BLaER1 treated with 17β-estradiol and CSF1 and Interleukin-3, amounts not matched to agents 10 nM and 100 nM (cell line): Measurements from ENCODE around the gene IFITM1.
A peak's percentile ranks its signal among the peaks of the same experiment; 100 is the strongest.

Experiments used
- H3K27ac ChIP-seq, 11 experiments: shearing (Covaris generic); formaldehyde crosslinking; 2 replicates each; pipeline ENCODE4 v1.8.1; 2022
- H3K27me3 ChIP-seq, 11 experiments: shearing (Covaris generic); formaldehyde crosslinking; 2 replicates each; pipeline ENCODE4 v1.8.1; 2022
- H3K36me3 ChIP-seq, 11 experiments: shearing (Covaris generic); formaldehyde crosslinking; 2 replicates each; pipeline ENCODE4 v1.8.1; 2022
- H3K4me1 ChIP-seq, 10 experiments: shearing (Covaris generic); formaldehyde crosslinking; 2 replicates each; pipeline ENCODE4 v1.8.1; 2022
- H3K4me2 ChIP-seq, 11 experiments: shearing (Covaris generic); formaldehyde crosslinking; 2 replicates each; pipeline ENCODE4 v1.8.1; 2022
- H3K4me3 ChIP-seq, 10 experiments: shearing (Covaris generic); formaldehyde crosslinking; 2 replicates each; pipeline ENCODE4 v1.8.1; 2022
- H3K9ac ChIP-seq, 11 experiments: shearing (Covaris generic); formaldehyde crosslinking; 2 replicates each; pipeline ENCODE4 v1.8.1; 2022
- H3K9me3 ChIP-seq, 11 experiments: shearing (Covaris generic); formaldehyde crosslinking; replicated peaks in 1 of 11; 2 replicates each; pipeline ENCODE4 v1.8.1; 2022
- H4K20me1 ChIP-seq, 11 experiments: shearing (Covaris generic); formaldehyde crosslinking; 2 replicates each; pipeline ENCODE4 v1.8.1; 2022
- Cebpa-rat ChIP-seq, 11 experiments: shearing (Covaris generic); IDR thresholded peaks; 2 replicates each; pipeline ENCODE4 v1.8.1; 2022

Gene IFITM1

GRCh38 chr11:289712-290620, 23.9 kb upstream of the IFITM1 start:
- Histone ChIP-seq H3K4me2 (peak overlapping the region; percentile 91 to 100 (median 98)), H3K9ac (peak overlapping the region; percentile 63 to 88 (median 74)), H4K20me1 (peaks cover 0 to 34% (median 6%) of the 10 kb centered on the region in 11 experiments; a peak in 9 of 22 replicates), H3K4me1 (peaks cover 31 to 51% (median 40%) of the 10 kb centered on the region in 10 experiments), H3K4me3 (peak overlapping the region; percentile 42 to 74 (median 60)), H3K27me3 (peaks cover 36 to 39% (median 38%) of the 10 kb centered on the region in 11 experiments), H3K27ac (peak overlapping the region; percentile 11 to 76 (median 70); a peak in 21 of 22 replicates), H3K9me3 (no peaks in the 10 kb centered on the region), H3K36me3 (peaks cover 11 to 44% (median 29%) of the 10 kb centered on the region in 11 experiments; a peak in 19 of 22 replicates)
- no peak for TF ChIP-seq Cebpa-rat (IDR thresholded peaks at IDR 0.05)

- no peaks in the 10 kb centered on the region for H3K9me3 ChIP-seq
- H3K4me3 ChIP-seq = peak overlapping the region; percentile 42 to 74 (median 60); a peak in 16 of 20 replicates
- peaks cover 0 to 41% (median 6%) of the 10 kb centered on the region in 11 experiments; a peak in 9 of 22 replicates for H4K20me1 ChIP-seq
- H3K4me2 ChIP-seq = peak overlapping the region; percentile 91 to 100 (median 98)
- H3K27ac ChIP-seq = peak overlapping the region in 8 of 11 experiments; percentile 11 to 74 (median 65); a peak in 16 of 22 replicates
- TF ChIP-seq Cebpa-rat (IDR thresholded peaks at IDR 0.05) = no peak
- H3K9ac ChIP-seq = peak overlapping the region; percentile 63 to 88 (median 74); a peak in 20 of 22 replicates
- peaks cover 11 to 48% (median 33%) of the 10 kb centered on the region in 11 experiments; a peak in 19 of 22 replicates for H3K36me3 ChIP-seq
- H3K27me3 ChIP-seq = peaks cover 28 to 31% (median 31%) of the 10 kb centered on the region in 11 experiments
- H3K4me1 ChIP-seq = peaks cover 31 to 55% (median 40%) of the 10 kb centered on the region in 10 experiments
These were observed 23.1 kb upstream of the IFITM1 start for GRCh38 chr11:290621-291231.

GRCh38 chr11:291281-292210, 22.3 kb upstream of the IFITM1 start:
- Histone ChIP-seq H3K27ac (peak overlapping the region in 1 of 11 experiments; percentile 72; a peak in 2 of 22 replicates), H3K9me3 (no peaks in the 10 kb centered on the region), H3K4me3 (no peak overlapping the region; a peak in 1 of 20 replicates), H3K4me2 (peak overlapping the region; percentile 91 to 100 (median 98); a peak in 20 of 22 replicates), H4K20me1 (peaks cover 0 to 50% (median 7%) of the 10 kb centered on the region in 11 experiments; a peak in 8 of 22 replicates), H3K4me1 (peaks cover 33 to 63% (median 44%) of the 10 kb centered on the region in 10 experiments), H3K27me3 (peaks cover 20 to 23% (median 23%) of the 10 kb centered on the region in 11 experiments), H3K36me3 (peaks cover 11 to 48% (median 33%) of the 10 kb centered on the region in 11 experiments; a peak in 19 of 22 replicates), H3K9ac (peak overlapping the region in 6 of 11 experiments; percentile 68 to 88 (median 80); a peak in 8 of 22 replicates)
- TF ChIP-seq Cebpa-rat (IDR thresholded peaks at IDR 0.05) = no peak

GRCh38 chr11:292211-293121, 21.4 kb upstream of the IFITM1 start:
- H3K27ac ChIP-seq = no peak overlapping the region
- H3K27me3 ChIP-seq = peaks cover 11 to 14% (median 13%) of the 10 kb centered on the region in 11 experiments
- no peak for TF ChIP-seq Cebpa-rat (IDR thresholded peaks at IDR 0.05)
- H3K9me3 ChIP-seq = no peaks in the 10 kb centered on the region
- H3K4me1 ChIP-seq = peaks cover 39 to 66% (median 46%) of the 10 kb centered on the region in 10 experiments
- peaks cover 0 to 50% (median 7%) of the 10 kb centered on the region in 11 experiments; a peak in 9 of 22 replicates for H4K20me1 ChIP-seq
- H3K4me2 ChIP-seq = 0 out of 22 replicates have a peak overlapping the region, but pooled peaks of 2 of the 11 experiments have one; percentile 3 to 8
- no peak overlapping the region for H3K4me3 ChIP-seq
- H3K36me3 ChIP-seq = peaks cover 11 to 48% (median 33%) of the 10 kb centered on the region in 11 experiments; a peak in 19 of 22 replicates
- no peak overlapping the region for H3K9ac ChIP-seq

- Histone ChIP-seq H3K9ac (no peak overlapping the region), H3K4me3 (no peak overlapping the region)
These were observed 20.5 kb upstream of the IFITM1 start for GRCh38 chr11:293271-293851.

GRCh38 chr11:293852-294661, 19.8 kb upstream of the IFITM1 start:
- Histone ChIP-seq H3K4me2 (no peak overlapping the region), H3K9ac (no peak overlapping the region), H3K36me3 (peaks cover 11 to 48% (median 33%) of the 10 kb centered on the region in 11 experiments; a peak in 19 of 22 replicates), H3K4me3 (no peak overlapping the region), H3K9me3 (no peaks in the 10 kb centered on the region), H4K20me1 (peaks cover 0 to 44% (median 0%) of the 10 kb centered on the region in 11 experiments; a peak in 7 of 22 replicates), H3K27ac (no peak overlapping the region), H3K27me3 (no peaks in the 10 kb centered on the region; a peak in 1 of 22 replicates), H3K4me1 (peaks cover 47 to 71% (median 51%) of the 10 kb centered on the region in 10 experiments)
- TF ChIP-seq Cebpa-rat (IDR thresholded peaks at IDR 0.05) = no peak

More at GRCh38 chr11:293271-293851, 20.5 kb upstream of the IFITM1 start:
- peaks cover 0 to 44% (median 0%) of the 10 kb centered on the region in 11 experiments; a peak in 7 of 22 replicates for H4K20me1 ChIP-seq
- no peak overlapping the region for H3K27ac ChIP-seq
- peaks cover 2 to 5% (median 4%) of the 10 kb centered on the region in 11 experiments for H3K27me3 ChIP-seq
- no peak for TF ChIP-seq Cebpa-rat (IDR thresholded peaks at IDR 0.05)
- H3K9me3 ChIP-seq = no peaks in the 10 kb centered on the region
- peaks cover 11 to 48% (median 33%) of the 10 kb centered on the region in 11 experiments; a peak in 19 of 22 replicates for H3K36me3 ChIP-seq
- H3K4me1 ChIP-seq = peaks cover 41 to 66% (median 47%) of the 10 kb centered on the region in 10 experiments
- H3K4me2 ChIP-seq = no peak overlapping the region
